Islet of Langerhans (tissue), 1 donor: ENCODE measurements around the gene SSH2.
"Not testable (repeated sequence)": the region's sequence is repeated elsewhere in the genome, so short reads cannot be mapped to it uniquely, and the experiment has no call there.

Source experiments
- FAIRE-seq: peaks from one replicate; lab custom pipeline; 2011; peaks lifted over from hg19 to GRCh38; lab: Jason Lieb, UNC

SSH2 gene

DNA sequence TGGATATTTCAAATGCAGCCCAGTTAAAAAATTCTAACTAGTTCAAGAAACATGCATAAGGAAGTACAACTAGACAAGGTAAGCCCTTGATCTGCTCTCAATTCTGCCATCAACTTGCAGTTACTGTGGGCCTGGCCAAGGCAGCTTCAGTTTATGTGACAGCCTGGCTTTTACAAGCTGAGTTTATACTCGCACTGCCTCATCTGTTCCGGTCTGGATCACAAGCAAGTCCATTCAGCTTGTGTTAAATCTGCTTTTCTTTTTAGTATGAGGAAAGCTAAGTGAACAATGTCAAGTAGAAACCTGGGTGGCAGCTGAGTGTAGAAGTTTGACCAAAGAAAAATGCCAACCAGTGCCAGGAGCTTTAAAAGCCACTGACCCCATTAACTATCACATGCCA, 230.7 kb downstream of the SSH2 start:
- no peak for FAIRE-seq

DNA sequence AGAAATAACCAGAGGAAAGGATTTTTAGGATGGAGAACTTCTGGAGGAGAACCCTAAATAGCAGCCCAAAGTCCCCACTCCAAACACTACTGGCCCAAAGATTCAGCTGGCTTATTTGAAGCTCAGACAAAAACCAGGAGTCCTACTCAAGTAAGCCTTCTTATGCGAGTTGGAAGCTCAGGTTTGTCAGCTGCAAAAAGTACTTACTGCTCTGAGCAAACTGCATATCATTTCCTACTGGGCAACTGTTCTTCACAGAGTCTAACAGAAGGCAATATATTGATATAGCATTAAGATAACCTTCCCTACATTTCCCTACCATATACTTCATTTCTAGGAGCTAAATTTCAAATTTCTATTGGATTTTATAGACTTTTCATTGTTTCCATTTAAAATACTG, 231.2 kb downstream of the SSH2 start:
- FAIRE-seq: no peak

GRCh38 chr17:29698019-29698777, 231.8 kb downstream of the SSH2 start:
- FAIRE-seq: no peak

DNA sequence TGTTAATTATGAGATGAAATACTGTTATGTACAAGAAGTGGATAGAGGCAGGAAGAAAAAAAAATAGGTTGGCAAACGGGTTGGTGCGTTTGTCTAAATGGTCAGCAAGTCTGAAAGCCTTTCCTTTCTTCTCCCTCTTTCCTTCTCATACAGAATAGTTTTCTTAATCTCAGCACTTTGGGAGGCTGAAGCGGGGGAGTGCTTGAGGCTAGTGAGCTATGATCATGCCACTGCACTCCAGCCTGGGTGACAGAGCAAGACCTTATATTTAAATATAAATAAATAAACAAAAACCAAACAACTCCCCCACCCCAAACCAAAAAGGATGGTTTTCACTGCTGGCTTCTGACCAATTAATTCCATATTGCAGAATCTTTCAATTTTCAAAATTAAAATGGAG, 232.7 kb downstream of the SSH2 start:
- no peak for FAIRE-seq

GRCh38 chr17:29694918-29695563, 235.0 kb downstream of the SSH2 start:
- FAIRE-seq: no peak

DNA sequence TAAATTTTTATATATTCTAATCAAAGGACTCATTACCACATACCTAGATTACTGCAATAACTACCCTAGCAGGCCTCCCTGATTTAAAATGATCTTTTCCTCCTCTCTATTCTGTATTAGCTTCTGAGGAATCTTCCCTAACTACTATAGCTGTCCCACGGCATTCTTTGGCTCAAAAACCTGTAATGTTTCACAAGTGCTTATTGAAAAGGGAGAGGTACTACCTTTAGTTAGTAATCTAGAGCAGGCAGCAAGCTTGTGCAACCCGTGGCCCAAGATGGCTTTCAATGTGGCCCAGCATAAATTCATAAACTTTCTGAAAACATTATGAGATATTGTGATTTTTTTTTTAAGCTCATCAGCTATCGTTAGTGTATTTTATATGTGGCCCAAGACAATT, 236.3 kb downstream of the SSH2 start:
- FAIRE-seq: no peak

DNA sequence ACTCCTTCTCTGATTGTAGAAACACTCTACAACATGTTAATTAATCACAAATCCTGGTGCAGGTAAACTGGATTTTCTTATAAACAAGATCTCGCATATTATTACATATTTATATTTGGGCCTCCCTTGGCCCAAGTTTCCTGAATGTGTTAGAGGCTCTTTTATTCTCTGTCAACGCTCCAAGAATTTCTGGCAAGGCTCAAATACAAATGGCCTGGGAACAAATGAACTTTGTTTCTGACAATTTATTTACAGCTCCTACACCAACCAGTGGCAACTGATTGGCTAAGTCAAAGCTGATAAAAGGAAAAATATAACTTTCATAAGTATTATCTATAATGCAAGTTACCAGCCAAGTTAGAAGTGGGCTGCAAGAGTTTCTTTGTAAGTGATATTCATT, 242.4 kb downstream of the SSH2 start:
- FAIRE-seq: no peak

DNA sequence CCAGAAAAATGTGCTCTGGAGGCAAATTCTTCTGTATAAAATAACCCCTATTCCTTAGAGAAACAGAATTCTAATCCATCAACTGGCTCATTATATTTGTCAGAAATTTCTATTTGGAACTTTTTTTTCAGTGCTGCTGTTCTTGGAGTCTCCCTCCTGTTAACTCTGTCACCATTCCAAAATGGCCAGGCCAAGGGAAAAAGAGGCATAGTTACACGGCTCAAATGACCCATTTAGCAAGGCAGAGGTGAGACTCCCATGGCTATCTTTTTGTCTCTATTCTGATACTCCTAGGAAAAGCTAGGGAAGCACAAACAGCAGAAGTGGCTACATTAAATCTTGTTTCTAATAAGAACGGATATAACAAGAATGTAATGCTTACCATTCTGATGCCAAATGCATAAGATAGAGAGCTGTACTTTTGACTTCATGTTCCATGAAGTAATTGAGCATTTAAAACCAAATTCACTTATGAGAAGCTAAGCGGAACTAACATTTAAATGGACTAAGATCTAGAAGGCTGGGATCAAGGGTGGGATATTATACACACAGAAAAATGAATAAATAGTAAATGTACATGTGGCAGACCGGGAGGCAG, 242.9 kb downstream of the SSH2 start:
- no peak for FAIRE-seq

DNA sequence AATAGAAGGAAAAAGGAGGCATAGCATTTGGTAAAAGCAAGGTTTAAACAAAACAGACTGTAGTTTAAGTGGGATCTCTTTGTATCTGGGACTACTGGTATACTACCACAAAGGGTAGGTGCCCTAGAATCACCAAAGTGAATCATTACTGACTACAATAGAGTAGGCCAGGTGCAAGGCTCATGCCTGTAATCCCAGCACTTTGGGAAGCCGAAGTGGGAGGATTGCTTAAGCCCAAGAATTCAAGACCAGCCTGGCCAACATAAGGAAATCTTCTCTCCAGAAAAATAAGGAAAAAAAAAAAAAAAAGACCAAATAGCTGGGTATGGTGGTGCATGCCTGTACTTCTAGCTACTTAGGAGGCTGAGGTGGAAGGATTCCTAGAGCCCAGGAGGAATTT, 246.5 kb downstream of the SSH2 start:
- FAIRE-seq: no peak

- no peak for FAIRE-seq
Measured at GRCh38 chr17:29682987-29683386, 247.0 kb downstream of the SSH2 start.

DNA sequence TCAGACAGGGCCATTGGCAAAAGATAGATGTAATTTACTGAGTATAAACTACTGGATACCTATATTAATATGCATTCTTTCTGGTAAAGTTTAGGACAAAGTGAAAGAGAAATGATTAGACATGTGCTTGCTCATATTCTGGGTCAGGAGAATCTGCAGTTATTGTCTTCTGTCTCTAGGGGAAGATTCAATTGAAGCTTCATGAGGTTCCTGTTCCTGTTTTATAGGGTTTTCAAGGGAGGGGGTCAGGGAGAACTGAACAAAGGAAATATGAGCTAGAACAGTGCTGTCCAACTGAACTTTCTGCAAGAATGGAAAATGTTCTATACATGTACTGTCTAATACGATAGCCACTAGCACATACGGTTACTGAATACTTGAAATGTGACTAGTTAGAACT, 248.0 kb downstream of the SSH2 start:
- FAIRE-seq: no peak

DNA sequence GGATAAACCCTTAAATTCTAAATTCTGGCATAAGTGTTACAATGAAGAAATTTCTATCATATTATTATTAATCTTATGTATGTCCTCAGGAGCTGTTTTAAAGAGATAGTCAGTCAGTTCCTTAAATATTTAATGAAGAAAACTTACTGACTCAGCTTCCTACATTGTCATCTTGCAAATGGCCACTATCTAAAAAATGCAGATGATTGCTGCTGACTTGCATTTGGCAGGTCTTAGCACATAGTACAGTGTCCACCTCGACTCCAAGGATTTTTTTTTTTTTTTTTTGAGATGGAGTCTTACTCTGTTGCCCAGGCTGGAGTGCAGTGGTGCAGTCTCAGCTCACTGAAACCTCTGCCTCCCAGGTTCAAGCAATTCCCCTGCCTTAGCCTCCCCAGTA, 252.2 kb downstream of the SSH2 start:
- FAIRE-seq: no peak

GRCh38 chr17:29677221-29677791, 252.7 kb downstream of the SSH2 start:
- no peak for FAIRE-seq

- not testable (repeated sequence) for FAIRE-seq
Measured at GRCh38 chr17:29675961-29676360, 254.1 kb downstream of the SSH2 start.

DNA sequence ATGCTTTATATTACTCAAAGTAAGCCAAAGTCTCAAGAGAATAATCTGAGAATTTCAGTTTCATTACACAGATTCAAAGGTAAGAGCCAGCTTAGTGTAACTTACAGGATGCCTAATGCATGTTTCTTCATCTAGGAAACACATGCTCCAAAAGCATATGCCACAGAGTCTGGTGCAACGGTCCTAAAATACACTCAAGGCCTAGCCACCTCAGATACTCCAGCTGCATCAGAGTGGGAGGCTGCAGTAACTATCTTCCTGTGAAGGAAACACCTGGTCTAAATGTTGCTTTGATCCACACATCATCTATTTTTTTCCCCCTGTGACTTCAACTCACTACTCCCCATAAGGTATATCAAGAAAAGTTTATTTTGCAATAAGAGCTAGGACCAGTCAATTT, 255.7 kb downstream of the SSH2 start:
- no peak for FAIRE-seq

GRCh38 chr17:29671661-29672060, 258.4 kb downstream of the SSH2 start:
- no peak for FAIRE-seq

GRCh38 chr17:29669266-29669665, 260.8 kb downstream of the SSH2 start:
- no peak for FAIRE-seq

- no peak for FAIRE-seq
Measured at GRCh38 chr17:29667969-29668368, 262.1 kb downstream of the SSH2 start.

DNA sequence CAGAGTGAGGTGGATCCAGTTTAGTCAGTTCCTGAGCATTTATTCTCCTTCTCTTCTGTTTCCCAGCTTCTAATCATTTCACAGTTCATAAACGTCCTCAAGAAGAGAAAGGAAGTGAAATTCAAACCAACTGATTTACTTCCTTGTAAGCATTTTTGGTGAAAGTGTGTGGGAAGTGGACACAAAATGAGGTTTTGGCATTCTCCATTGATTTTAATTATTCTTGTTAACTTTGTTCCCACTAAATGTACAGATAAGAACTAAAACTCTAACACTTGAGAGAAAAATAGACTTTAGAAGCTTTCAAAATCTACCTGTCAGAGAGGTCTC, 264.6 kb downstream of the SSH2 start:
- FAIRE-seq: no peak

- FAIRE-seq: no peak
Measured at GRCh38 chr17:29664743-29665480, 265.1 kb downstream of the SSH2 start.

DNA sequence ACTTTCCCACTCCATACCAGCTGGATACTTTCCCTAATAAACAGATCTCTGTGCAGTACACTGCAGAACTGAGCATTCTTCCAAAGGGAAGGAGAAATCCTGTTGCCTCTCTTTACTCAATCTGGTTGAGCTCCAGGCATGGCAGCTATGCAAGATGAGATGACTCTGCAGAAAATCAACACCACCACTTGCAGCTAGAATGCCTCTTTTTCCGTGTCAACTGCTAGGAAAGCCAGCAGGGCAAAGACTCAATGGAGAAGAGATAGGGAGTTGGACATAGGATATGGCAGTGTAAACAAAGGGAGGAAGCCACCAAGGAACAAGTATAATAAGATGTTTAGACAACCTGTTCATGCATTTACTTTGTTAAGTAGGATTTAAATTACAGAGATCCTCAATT, 266.9 kb downstream of the SSH2 start:
- no peak for FAIRE-seq

GRCh38 chr17:29661213-29661612, 268.8 kb downstream of the SSH2 start:
- no peak for FAIRE-seq

GRCh38 chr17:29659155-29659554, 270.9 kb downstream of the SSH2 start:
- FAIRE-seq: no peak
